NCI-H1930 (cell line): ENCODE measurements around the gene RAB6A.
"Not testable (repeated sequence)": the region's sequence is repeated elsewhere in the genome, so short reads cannot be mapped to it uniquely, and the experiment has no call there.

ENCODE experiments used
- DNase-seq, 2 experiments: peaks; one replicate each; lab custom pipeline; 2025; lab: John Stamatoyannopoulos, UW

Gene RAB6A

GRCh38 chr11:73762732-73763131 is 1.9 kb upstream of the RAB6A start:
- DNase-seq = no peak

- no peak for DNase-seq
These were observed 600 bp upstream of the RAB6A start for GRCh38 chr11:73761403-73761945.

- DNase-seq = no peak
These were observed 667 bp downstream of the RAB6A start for GRCh38 chr11:73760135-73760678.

GRCh38 chr11:73759610-73760134 is 1.2 kb downstream of the RAB6A start:
- DNase-seq = no peak

- DNase-seq = no peak
These were observed 2.4 kb downstream of the RAB6A start for GRCh38 chr11:73758451-73758850.

- no peak for DNase-seq
These were observed 3.3 kb downstream of the RAB6A start for GRCh38 chr11:73757598-73757997.

GRCh38 chr11:73755670-73756069 is 5.2 kb downstream of the RAB6A start:
- no peak for DNase-seq

GRCh38 chr11:73753938-73754337 is 6.9 kb downstream of the RAB6A start:
- DNase-seq = no peak

GRCh38 chr11:73752903-73753302 is 8.0 kb downstream of the RAB6A start:
- DNase-seq = no peak

GRCh38 chr11:73752216-73752867 is 8.5 kb downstream of the RAB6A start:
- DNase-seq = no peak

- not testable (repeated sequence) for DNase-seq
These were observed 10.0 kb downstream of the RAB6A start for GRCh38 chr11:73750862-73751261.

- no peak for DNase-seq
These were observed 10.6 kb downstream of the RAB6A start for GRCh38 chr11:73750228-73750627.

GRCh38 chr11:73749118-73749517 is 11.8 kb downstream of the RAB6A start:
- DNase-seq = no peak

GRCh38 chr11:73748300-73748699 is 12.6 kb downstream of the RAB6A start:
- DNase-seq = no peak

- DNase-seq = no peak
These were observed 13.1 kb downstream of the RAB6A start for GRCh38 chr11:73747762-73748161.

GRCh38 chr11:73746701-73747100 is 14.2 kb downstream of the RAB6A start:
- no peak for DNase-seq

GRCh38 chr11:73743045-73743444 is 17.8 kb downstream of the RAB6A start:
- no peak for DNase-seq

- not testable (repeated sequence) for DNase-seq
These were observed 24.9 kb downstream of the RAB6A start for GRCh38 chr11:73735959-73736358.

- no peak for DNase-seq
These were observed 25.9 kb downstream of the RAB6A start for GRCh38 chr11:73734993-73735392.

- DNase-seq = not testable (repeated sequence)
These were observed 26.9 kb downstream of the RAB6A start for GRCh38 chr11:73734011-73734410.

GRCh38 chr11:73732936-73733335 is 27.9 kb downstream of the RAB6A start:
- not testable (repeated sequence) for DNase-seq

GRCh38 chr11:73729594-73730206 is 31.2 kb downstream of the RAB6A start:
- no peak for DNase-seq

GRCh38 chr11:73728000-73728399 is 32.9 kb downstream of the RAB6A start:
- DNase-seq = no peak
